ENCODE measurements around the gene PNMA6E. TPM values are rescaled to one million over a fixed set of nuclear protein-coding genes. Genes with fewer than 3 reads are reported as not detected.
"Not testable (repeated sequence)": the region's sequence is repeated elsewhere in the genome, so short reads cannot be mapped to it uniquely, and the experiment has no call there.

The PNMA6E gene
- total and polyA plus RNA-seq, 12 donors = 0.07 to 0.27 (median 0.16) TPM; not detected in 5

GRCh38 chrX:153387345-153387744 is 13.8 kb downstream of the PNMA6E start:
- DNase-seq = peak in 1 of 7 donors; percentile 17
- no peaks in the 10 kb centered on the region for H3K27me3 ChIP-seq
- TF ChIP-seq CTCF (IDR thresholded peaks at IDR 0.05) = no peak
- no peak for TF ChIP-seq POLR2A (IDR thresholded peaks at IDR 0.05)
- 50 to 62% (median 53%) methylated on average over 4 to 5 of the region's 5 CpGs for WGBS, 4 donors
- H3K4me3 ChIP-seq = no peak overlapping the region
- intact Hi-C loops (cut with DNase I) = no loop called here
- no peaks in the 10 kb centered on the region for H3K36me3 ChIP-seq (replicated peaks in 1 of 2)
- H3K27ac ChIP-seq = peak overlapping the region in 1 of 5 donors; percentile 40
- H3K9me3 ChIP-seq (replicated peaks in 1 of 3) = no peaks in the 10 kb centered on the region
- H3K4me1 ChIP-seq (replicated peaks in 1 of 2) = no peaks in the 10 kb centered on the region

- no peak for TF ChIP-seq CTCF (IDR thresholded peaks at IDR 0.05)
- no peak for TF ChIP-seq POLR2A (IDR thresholded peaks at IDR 0.05)
- Histone ChIP-seq H3K4me3 (no peak overlapping the region), H3K9me3 (replicated peaks in 1 of 3) (no peaks in the 10 kb centered on the region), H3K27ac (no peak overlapping the region), H3K27me3 (no peaks in the 10 kb centered on the region), H3K4me1 (replicated peaks in 1 of 2) (peaks cover 0 to 10% of the 10 kb centered on the region in 2 donors), H3K36me3 (replicated peaks in 1 of 2) (no peaks in the 10 kb centered on the region)
- no peak for DNase-seq
- intact Hi-C loops (cut with DNase I) = no loop called here
- WGBS, 4 donors = 72 to 82% (median 78%) methylated on average over 5 of the region's 5 CpGs
These were observed 15.1 kb downstream of the PNMA6E start for GRCh38 chrX:153386097-153386496.

GRCh38 chrX:153384973-153385372 is 16.2 kb downstream of the PNMA6E start:
- intact Hi-C loops (cut with DNase I); H3K27ac ChIP-seq; H3K36me3 ChIP-seq (replicated peaks in 1 of 2); DNase-seq; H3K4me3 ChIP-seq; H3K27me3 ChIP-seq; H3K9me3 ChIP-seq (replicated peaks in 1 of 3): not testable (repeated sequence)
- peaks cover 5 to 19% of the 10 kb centered on the region in 2 donors for H3K4me1 ChIP-seq (replicated peaks in 1 of 2)
- WGBS, 4 donors = 57 to 76% (median 68%) methylated on average over 2 of the region's 2 CpGs

- Histone ChIP-seq H3K9me3 (replicated peaks in 1 of 3) (no peaks in the 10 kb centered on the region), H3K36me3 (replicated peaks in 1 of 2) (no peaks in the 10 kb centered on the region), H3K27ac (no peak overlapping the region), H3K27me3 (no peaks in the 10 kb centered on the region), H3K4me3 (no peak overlapping the region), H3K4me1 (replicated peaks in 1 of 2) (peaks cover 5 to 19% of the 10 kb centered on the region in 2 donors)
- no peak for DNase-seq
- 89 to 98% (median 91%) methylated on average over 4 to 6 of the region's 6 CpGs for WGBS, 4 donors
- TF ChIP-seq POLR2A (IDR thresholded peaks at IDR 0.05) (no peak), CTCF (IDR thresholded peaks at IDR 0.05) (no peak)
- intact Hi-C loops (cut with DNase I) = no loop called here
These were observed 16.8 kb downstream of the PNMA6E start for GRCh38 chrX:153384390-153384789.

All from adrenal gland (tissue), 12 donors.